ENCODE measurements around the gene TGFBRAP1.

Gene TGFBRAP1

GRCh38 chr2:105287692-105288091, 41.8 kb downstream of the TGFBRAP1 start:
- H2AFZ ChIP-seq (ENCODE audit: low read depth) = no peak overlapping the region
- no peaks in the 10 kb centered on the region for H3K36me3 ChIP-seq (ENCODE audit: insufficient read depth)
- H4K20me1 ChIP-seq (ENCODE audit: insufficient read depth) = no peaks in the 10 kb centered on the region
- no peak overlapping the region for H3K9ac ChIP-seq
- no peak overlapping the region for H3K4me2 ChIP-seq
- peak; percentile 50; the same call in 1 of the 2 replicates for TF ChIP-seq CTCF (conservative IDR thresholded peaks at IDR 0.05; ENCODE audit: low read depth, low read length)
- H3K4me3 ChIP-seq (IDR thresholded peaks at IDR 0.05; ENCODE audit: insufficient read depth, low read depth, low read length) = no peak overlapping the region
- H3K4me1 ChIP-seq (ENCODE audit: low read depth, poor library complexity, severe bottlenecking) = no peaks in the 10 kb centered on the region
- no peak overlapping the region for H3K27ac ChIP-seq
- H3K79me2 ChIP-seq (ENCODE audit: insufficient read depth, low read depth) = no peaks in the 10 kb centered on the region
- no peaks in the 10 kb centered on the region for H3K27me3 ChIP-seq (ENCODE audit: insufficient read depth, low read depth)

- no peaks in the 10 kb centered on the region for H3K27me3 ChIP-seq (ENCODE audit: insufficient read depth, low read depth)
- H3K4me1 ChIP-seq (ENCODE audit: low read depth, poor library complexity, severe bottlenecking) = no peaks in the 10 kb centered on the region
- H2AFZ ChIP-seq (ENCODE audit: low read depth) = no peak overlapping the region
- no peaks in the 10 kb centered on the region for H3K79me2 ChIP-seq (ENCODE audit: insufficient read depth, low read depth)
- TF ChIP-seq CTCF (conservative IDR thresholded peaks at IDR 0.05; ENCODE audit: low read depth, low read length) = no peak
- H3K9ac ChIP-seq = no peak overlapping the region
- H3K27ac ChIP-seq = no peak overlapping the region
- no peaks in the 10 kb centered on the region for H3K36me3 ChIP-seq (ENCODE audit: insufficient read depth)
- no peaks in the 10 kb centered on the region for H4K20me1 ChIP-seq (ENCODE audit: insufficient read depth)
- no peak overlapping the region for H3K4me3 ChIP-seq (IDR thresholded peaks at IDR 0.05; ENCODE audit: insufficient read depth, low read depth, low read length)
- no peak overlapping the region for H3K4me2 ChIP-seq
These were observed 46.0 kb downstream of the TGFBRAP1 start for GRCh38 chr2:105283532-105283931.

DNA sequence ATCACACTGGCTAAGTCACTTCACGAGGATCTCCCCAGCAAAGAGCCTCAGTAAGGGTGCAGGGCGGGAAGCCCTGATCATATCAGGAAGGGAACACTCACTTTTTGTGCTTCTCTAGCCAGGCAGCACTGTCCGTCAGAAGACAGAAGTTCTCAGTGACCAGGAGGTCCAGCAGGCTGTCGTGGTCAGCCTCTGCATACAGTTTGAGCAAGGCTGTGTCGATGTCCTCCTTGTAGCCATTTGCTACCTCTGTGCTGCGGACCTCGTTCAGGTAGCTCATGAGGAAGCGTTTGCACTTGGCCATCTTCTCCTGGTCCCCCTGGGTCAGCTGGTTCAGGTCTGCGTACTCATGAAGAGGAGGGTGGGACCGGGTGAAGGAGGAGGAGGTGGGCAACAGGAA, 49.3 kb downstream of the TGFBRAP1 start:
- H3K4me3 ChIP-seq (IDR thresholded peaks at IDR 0.05; ENCODE audit: insufficient read depth, low read depth, low read length) = no peak overlapping the region
- no peak overlapping the region for H2AFZ ChIP-seq (ENCODE audit: low read depth)
- H3K4me2 ChIP-seq = no peak overlapping the region
- H4K20me1 ChIP-seq (ENCODE audit: insufficient read depth) = no peaks in the 10 kb centered on the region
- no peaks in the 10 kb centered on the region for H3K27me3 ChIP-seq (ENCODE audit: insufficient read depth, low read depth)
- no peaks in the 10 kb centered on the region for H3K79me2 ChIP-seq (ENCODE audit: insufficient read depth, low read depth)
- no peaks in the 10 kb centered on the region for H3K36me3 ChIP-seq (ENCODE audit: insufficient read depth)
- no peak overlapping the region for H3K27ac ChIP-seq
- H3K4me1 ChIP-seq (ENCODE audit: low read depth, poor library complexity, severe bottlenecking) = no peaks in the 10 kb centered on the region
- no peak overlapping the region for H3K9ac ChIP-seq
- no peak for TF ChIP-seq CTCF (conservative IDR thresholded peaks at IDR 0.05; ENCODE audit: low read depth, low read length)

DNA sequence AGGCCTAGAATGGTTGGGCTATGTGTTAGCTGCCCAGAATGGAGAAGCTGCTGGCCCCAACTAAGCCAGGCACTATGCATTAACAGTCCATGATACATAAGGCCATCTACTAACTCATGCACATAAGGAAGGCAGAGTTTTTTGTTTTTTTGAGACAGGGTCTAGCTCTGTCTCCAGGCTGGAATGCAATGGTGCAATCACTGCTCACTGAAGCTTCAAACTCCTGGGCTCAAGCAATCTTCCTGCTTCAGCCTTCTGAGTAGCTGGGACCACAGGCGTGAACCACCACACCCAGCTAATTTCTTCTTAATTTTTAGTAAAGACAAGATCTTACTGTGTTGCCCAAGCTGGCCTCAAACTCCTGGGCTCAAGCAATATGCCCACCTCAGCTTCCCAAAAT, 50.4 kb downstream of the TGFBRAP1 start:
- Histone ChIP-seq H3K79me2 (ENCODE audit: insufficient read depth, low read depth) (no peaks in the 10 kb centered on the region), H4K20me1 (ENCODE audit: insufficient read depth) (no peaks in the 10 kb centered on the region), H3K36me3 (ENCODE audit: insufficient read depth) (no peaks in the 10 kb centered on the region), H3K9ac (no peak overlapping the region), H3K27me3 (ENCODE audit: insufficient read depth, low read depth) (no peaks in the 10 kb centered on the region), H3K4me2 (no peak overlapping the region), H2AFZ (ENCODE audit: low read depth) (no peak overlapping the region), H3K4me1 (ENCODE audit: low read depth, poor library complexity, severe bottlenecking) (no peaks in the 10 kb centered on the region), H3K4me3 (IDR thresholded peaks at IDR 0.05; ENCODE audit: insufficient read depth, low read depth, low read length) (no peak overlapping the region), H3K27ac (no peak overlapping the region)
- TF ChIP-seq CTCF (conservative IDR thresholded peaks at IDR 0.05; ENCODE audit: low read depth, low read length) = no peak
